NCI-H524 (cell line): Measurements from ENCODE around the gene ACAP2.
"Not testable (repeated sequence)": the region's sequence is repeated elsewhere in the genome, so short reads cannot be mapped to it uniquely, and the experiment has no call there.

Source experiments
- DNase-seq, 2 experiments: peaks; one replicate each; lab custom pipeline; 2025; lab: John Stamatoyannopoulos, UW

ACAP2 gene

DNA sequence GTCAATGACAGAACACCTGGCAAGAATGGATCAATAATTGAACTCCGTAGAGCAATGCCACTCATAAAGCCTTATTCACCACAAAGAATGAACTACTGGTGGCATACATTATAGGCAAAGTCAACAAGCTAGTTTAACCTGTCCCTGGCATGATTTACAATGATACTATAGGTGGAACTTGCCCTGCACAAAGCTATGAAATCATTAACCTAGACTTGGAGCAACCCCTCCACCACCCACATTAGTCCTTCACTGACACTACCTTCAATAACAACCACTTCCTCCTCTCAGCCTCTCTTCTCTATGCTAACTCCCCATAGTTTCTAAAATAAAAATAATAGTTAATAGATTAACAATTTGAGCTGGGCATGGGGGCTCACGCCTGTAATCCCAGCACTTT is 54.4 kb downstream of the ACAP2 start:
- no peak for DNase-seq

GRCh38 chr3:195386739-195387138 is 56.1 kb downstream of the ACAP2 start:
- DNase-seq = no peak

DNA sequence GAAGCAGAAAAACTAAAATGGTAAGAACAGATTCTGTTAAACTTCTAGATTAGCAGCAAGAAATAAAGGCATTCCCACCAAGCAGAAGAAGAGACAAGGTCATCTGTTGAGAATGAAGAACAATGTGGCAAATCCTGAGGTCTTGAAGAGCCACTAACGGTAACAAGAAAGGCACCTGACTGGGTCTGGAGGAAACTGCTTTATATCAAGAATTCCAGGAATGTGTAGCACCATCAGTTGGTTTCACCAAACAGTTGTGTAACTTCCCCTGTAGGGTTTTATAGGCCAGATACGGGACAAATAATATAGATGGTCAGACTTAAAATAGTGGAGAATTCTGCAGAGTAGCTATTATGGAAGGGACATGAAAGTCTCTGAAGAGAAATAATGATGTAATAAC is 57.3 kb downstream of the ACAP2 start:
- DNase-seq = no peak

DNA sequence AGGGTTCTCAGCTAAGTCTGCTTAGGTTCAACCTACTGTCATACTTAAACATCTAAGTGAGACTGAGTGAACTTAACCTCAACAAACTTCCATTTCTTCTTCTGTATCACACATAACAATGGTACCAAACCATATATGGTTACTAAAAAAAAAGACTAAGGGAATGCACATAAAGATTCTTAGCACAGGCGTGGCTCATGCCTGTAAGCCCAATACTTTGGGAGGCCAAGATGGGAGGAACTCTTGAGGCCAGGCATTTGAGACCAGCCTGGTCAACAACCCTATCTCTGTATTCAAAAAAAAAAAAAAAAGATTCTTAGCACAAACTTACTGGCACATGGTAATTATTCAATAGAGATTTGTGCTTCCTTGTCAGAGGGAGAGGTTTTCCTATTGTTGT is 57.9 kb downstream of the ACAP2 start:
- DNase-seq = no peak

- no peak for DNase-seq
These were observed 70.6 kb downstream of the ACAP2 start for GRCh38 chr3:195372220-195372619.

- DNase-seq = no peak
These were observed 76.5 kb downstream of the ACAP2 start for GRCh38 chr3:195366200-195366925.

DNA sequence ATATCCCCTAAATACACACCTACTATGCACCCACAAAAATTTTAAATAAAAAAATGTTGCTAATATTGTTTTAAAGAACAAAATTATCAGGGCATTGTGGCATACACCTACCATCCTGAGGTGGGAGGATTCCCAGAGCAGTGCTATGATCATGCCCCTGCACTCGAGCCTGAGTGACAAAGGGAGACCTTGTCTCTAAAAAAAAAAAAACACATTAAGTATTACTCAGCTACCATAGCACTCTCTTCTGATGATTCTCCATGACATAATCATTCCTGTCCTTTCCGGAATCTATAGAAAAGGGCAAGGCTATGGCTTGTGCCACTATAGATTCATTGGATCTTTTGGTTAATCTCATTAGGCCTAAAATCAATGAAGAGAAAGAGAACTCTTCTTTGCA is 77.4 kb downstream of the ACAP2 start:
- no peak for DNase-seq

GRCh38 chr3:195357797-195358196 is 85.0 kb downstream of the ACAP2 start:
- peak; percentile 16 to 62 for DNase-seq

DNA sequence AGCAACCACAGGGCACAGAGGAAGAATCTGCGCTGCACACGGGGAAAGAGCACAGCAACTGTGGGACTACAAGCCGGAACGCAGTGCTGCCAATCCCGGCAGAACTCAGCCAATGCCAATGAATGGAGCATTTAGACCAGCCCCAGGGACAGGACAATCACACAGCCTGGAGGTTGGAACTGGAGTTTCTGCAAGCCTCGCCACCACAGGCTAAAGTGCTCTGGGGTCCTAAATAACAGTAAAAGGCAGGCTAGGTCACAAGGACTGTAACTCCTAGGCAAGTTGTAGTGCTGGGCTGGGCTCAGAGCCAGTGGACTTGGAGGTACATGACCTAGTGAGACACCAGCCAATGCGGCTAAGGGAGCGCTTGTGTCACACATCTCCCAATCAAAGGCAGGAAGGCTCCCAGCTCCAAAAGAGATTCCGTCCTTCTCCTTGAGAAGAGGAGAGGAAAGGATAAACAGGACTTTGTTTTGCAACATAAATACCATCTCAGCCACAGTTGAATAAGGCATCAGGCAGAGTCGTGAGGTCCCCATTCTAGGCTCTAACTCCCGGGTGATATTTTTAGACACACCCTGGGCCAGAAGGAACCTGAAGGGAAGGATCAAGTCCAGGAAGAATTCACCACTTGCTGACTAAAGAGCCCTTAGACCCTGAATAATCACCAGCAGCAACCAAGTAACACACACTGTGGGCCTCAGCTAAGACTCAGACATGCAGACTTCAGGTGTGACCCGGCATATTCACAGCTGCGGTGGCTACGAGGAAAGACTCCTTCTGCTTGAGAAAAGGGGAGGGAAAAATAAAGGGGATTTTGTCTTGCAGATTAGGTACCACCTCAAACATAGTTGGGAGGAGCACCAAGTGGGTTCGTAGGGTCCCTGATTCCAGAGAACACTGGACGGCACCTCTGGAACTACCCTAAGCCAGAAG is 86.4 kb downstream of the ACAP2 start:
- no peak for DNase-seq

DNA sequence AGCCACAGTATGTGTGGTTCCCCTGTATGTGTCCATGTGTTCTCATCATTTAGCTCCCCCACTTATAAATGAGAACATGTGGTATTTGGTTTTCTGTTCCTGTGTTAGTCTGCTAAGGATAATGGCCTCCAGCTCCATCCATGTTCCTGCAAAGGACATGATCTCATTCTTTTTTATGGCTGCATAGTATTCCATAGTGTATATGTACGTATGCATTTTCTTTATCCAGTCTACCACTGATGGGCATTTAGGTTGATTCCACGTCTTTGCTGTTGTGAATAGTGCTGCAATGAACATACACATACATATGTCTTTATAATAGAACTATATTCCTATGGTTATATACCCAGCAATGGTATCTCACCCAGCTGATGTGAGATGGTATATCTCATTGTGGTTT is 88.8 kb downstream of the ACAP2 start:
- not testable (repeated sequence) for DNase-seq

DNA sequence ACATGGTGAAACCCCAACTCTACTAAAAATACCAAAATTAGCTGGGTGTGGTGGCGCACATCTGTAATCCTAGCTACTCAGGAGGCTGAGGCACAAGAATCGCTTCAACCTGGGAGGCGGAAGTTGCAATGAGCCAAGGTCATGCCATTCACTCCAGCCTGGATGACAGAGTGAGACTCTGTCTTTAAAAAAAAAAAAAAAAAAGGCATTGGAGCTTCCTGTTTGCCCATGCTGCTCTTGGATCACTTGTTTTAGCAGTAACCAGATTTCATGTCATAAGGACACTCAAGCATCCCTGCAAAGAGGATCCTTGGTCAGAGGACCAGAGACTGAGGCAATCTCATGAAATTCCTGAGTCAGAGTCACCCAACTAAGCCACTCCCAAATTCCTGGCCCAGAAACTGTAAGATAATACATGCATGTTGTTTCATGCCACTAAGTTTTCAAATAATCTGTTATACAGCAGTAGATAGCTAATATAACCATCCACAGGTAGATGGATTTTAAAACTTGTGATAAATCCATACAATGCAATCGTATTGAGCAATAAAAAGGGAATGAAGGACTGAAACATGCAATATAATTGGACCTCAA is 89.8 kb downstream of the ACAP2 start:
- DNase-seq = no peak

DNA sequence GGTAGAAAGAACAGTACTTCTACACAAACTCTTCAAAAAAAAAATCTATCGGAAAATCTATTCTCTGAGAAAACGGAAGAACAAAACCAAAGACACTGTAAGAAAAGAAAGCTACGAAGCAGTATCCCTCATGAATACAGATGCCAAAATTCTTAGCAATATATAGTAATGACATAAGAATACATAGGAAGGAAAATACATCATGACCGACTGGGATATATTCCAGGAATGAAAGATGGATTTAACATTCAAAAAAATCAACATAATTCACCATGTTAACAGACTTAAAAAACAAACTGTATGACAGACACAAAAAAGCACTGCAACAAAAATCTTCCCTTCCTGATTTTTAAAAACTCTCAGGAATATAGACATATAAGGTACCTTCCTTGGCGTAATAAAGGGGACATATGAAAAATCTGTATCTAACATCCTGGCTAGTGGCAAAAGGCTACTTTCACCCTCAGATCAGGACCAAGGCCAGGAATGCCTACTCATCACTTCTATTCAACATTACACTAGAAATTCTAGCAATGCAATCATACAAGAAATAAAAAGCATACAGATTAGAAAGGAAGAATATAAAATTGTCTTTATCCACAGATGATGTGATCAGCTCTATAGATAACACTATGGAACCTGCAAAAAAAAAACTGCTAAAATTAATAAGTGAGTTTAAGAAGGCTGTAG is 94.2 kb downstream of the ACAP2 start:
- DNase-seq = no peak

- DNase-seq = no peak
These were observed 105.1 kb downstream of the ACAP2 start for GRCh38 chr3:195337747-195338146.

DNA sequence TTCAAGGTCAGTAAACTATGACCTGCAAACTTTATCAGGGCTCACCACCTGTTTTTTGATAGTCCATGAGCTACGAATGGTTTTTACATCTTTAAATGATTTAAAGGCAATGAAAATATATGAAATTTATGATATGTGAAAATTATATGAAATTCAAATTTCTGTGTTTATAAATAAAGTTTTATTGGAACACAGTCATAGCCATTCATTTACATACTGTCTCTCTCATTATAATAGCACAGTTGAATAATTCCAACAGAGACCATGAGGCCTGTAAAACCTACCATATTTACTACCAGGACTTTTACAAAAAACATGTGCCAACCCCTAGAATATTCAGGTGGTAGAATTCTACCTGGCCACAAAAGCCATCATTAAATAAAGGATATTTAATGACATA is 107.9 kb downstream of the ACAP2 start:
- DNase-seq = no peak

- DNase-seq = no peak
These were observed 123.8 kb downstream of the ACAP2 start for GRCh38 chr3:195319060-195319459.

- no peak for DNase-seq
These were observed 130.1 kb downstream of the ACAP2 start for GRCh38 chr3:195312714-195313113.

DNA sequence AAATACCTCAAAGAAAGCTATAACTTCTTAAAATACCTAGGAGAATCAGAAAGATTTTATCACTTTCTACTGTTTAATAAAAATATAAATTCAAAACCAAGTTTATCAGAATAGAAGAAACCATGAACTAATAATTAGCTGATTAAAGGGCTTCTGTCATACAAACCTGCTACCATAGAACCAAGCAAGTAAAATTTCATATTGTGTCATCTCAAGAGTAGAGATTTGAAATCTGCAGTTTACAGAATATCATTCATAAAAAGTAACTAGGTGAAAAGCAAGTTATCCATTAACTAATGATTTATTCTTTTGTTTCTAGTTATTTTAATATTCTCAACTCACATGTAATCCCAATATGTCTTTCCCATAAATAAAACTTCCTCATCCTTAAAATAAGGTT is 135.1 kb downstream of the ACAP2 start:
- no peak for DNase-seq

DNA sequence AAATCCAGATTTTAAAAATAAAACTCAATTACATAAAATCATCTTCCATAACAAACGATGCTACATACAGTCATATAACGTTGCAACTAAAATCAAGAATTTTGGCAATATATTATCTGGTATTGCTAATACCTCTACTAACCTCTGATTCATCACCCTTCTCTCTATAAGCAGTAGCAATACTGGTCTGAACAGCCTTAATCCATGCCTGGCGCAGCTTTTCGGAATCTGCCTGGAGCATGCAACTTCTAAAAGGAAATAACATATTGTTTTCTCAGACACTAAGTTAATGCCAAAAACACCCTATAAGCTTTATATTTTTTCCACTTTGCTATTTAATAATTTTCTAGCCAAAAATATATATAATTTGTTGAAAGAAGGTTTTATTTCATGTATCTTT is 136.5 kb downstream of the ACAP2 start:
- DNase-seq = no peak

- DNase-seq = no peak
These were observed 140.4 kb downstream of the ACAP2 start for GRCh38 chr3:195302431-195302830.

GRCh38 chr3:195297446-195297845 is 145.4 kb downstream of the ACAP2 start:
- DNase-seq = no peak

GRCh38 chr3:195296662-195297061 is 146.2 kb downstream of the ACAP2 start:
- DNase-seq = no peak

DNA sequence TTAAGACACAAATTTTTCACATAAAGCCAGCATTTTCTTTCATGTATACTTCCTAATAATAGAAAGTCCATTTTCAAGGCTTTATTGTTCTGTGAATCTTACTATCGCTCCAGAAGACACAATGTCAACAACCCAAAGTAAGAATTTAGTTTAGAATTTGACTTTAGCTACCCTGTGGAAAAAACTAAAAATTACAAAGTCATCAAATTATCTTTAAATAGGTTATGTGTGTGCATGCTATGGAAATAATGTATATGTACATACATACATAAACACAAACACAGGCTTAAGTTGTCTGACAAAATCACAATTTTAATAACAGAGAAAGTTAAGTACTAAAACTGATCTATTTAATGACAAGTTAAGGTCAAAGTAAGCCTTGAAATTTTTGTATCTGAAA is 151.7 kb downstream of the ACAP2 start:
- DNase-seq = no peak
